Stimulated activated CD8-positive, alpha-beta memory T cell treated with anti-CD3 and anti-CD28 coated beads, Interleukin-7, amount 100 ng/mL, for 48 hours (primary cell): ENCODE measurements around the gene ACER2.
"Not testable (repeated sequence)": the region's sequence is repeated elsewhere in the genome, so short reads cannot be mapped to it uniquely, and the experiment has no call there.

Source experiments
- DNase-seq, 2 donors: peaks; one replicate each; pipeline ENCODE4 v3.0.0-alpha.2; 2020; ENCODE audit warnings: low read depth in 1 of 2; ENCODE audit errors: extremely low read depth in 1 of 2

ACER2 gene

GRCh38 chr9:19408316-19408692, 505 bp upstream of the ACER2 start:
- no peak for DNase-seq

- DNase-seq = no peak
These were observed 789 bp downstream of the ACER2 start for GRCh38 chr9:19409401-19410194.

DNA sequence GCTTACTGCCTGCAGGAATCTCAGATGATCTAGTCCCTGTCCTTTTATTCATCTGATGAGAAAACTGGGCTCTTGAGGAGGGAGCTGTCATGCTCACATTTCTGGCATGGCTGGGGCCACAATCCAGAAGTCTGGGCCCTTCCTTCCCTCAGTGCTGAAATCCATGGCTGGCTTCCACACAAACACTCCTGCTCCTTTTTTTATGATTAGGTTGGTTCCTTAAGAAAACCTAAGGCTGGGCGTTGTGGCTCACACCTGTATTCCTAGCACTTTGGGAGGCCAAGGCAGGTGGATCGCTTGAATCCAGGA, 1.3 kb downstream of the ACER2 start:
- DNase-seq = no peak

DNA sequence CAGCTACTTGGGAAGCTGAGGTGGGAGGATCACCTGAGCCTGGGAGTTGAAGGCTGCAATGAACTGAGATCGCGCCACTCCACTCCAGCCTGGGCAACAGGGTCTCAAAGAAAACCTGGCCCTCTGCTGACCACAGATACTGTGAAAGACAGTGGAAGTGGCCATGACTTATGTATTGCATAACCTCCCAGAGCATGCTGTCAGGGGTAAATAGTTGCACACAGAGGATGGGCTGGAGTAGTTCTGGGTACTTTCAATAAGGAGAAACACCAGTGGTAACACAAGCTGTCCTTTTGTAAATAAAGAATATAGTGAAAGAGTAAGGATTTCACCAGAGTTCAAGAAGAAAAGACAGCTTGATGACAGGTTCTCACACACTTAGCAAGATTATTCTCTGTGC, 1.8 kb downstream of the ACER2 start:
- no peak for DNase-seq

GRCh38 chr9:19411316-19411715, 2.5 kb downstream of the ACER2 start:
- no peak for DNase-seq

- not testable (repeated sequence) for DNase-seq
These were observed 4.6 kb downstream of the ACER2 start for GRCh38 chr9:19413456-19413855.

DNA sequence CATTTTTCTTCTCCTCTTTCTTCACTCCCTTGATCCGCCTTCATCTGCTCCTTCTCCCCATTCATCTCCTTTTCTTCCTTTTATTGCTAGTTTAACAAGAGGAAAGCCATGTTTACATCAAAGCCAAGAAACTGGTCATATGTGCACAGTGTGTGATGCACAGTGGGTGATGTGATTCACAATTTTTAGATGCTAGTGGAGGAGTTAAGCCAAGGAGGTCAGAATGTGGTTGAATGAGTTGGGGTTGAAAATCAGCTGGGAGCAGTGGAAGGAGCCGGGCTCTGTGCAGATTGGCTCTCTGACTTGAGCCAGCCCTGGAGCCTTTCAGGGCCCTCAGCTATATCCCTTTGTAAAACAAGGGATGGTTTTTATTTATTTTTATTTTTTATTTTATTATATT, 7.3 kb downstream of the ACER2 start:
- DNase-seq = no peak

GRCh38 chr9:19420877-19421276, 12.1 kb downstream of the ACER2 start:
- DNase-seq = no peak

GRCh38 chr9:19423163-19423562, 14.4 kb downstream of the ACER2 start:
- DNase-seq = no peak

DNA sequence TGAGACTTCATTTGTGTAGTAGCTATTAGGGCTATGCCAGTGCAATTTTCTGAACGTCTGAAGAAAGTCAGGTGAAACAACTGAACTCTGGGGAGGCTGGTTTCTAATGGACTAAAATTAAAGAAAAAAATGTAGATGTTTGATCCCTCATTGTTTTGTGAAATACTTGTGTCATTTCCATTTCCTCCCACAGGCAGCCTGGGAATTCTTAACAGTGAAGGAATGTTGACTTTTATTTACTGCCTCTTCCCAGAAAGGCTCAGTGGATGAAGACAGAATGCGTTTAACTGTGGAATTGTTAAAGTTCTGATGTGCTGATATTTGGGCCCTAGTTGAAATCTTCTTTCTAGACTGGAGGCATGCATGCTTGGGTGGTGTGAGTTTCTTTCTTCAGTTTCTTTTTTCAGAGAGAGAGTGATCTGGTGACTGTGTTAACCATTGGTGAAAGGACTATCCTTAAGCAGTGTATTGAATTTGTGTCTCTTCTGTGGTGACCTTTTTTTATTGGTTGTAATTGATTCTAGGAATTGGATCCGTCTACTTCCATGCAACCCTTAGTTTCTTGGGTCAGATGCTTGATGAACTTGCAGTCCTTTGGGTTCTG, 15.5 kb downstream of the ACER2 start:
- no peak for DNase-seq

DNA sequence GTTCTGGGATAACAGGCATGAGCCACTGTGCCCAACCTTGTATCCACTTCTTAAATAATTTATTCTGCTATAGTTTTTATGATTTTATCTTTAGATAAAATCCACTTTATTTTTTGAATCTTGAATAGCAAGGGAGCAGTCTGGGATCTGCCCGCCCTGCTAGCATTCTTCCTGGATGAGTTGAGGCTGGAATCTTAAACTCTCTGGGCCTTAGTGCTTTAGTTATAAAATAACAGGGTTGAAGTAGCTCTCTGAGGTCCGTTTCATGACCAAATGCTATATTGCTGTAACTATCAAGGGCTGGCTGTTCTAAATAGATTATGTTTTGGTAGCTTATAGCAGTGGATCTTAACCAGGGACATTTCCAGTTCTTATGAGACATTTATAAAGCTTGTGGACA, 20.8 kb downstream of the ACER2 start:
- DNase-seq = no peak

DNA sequence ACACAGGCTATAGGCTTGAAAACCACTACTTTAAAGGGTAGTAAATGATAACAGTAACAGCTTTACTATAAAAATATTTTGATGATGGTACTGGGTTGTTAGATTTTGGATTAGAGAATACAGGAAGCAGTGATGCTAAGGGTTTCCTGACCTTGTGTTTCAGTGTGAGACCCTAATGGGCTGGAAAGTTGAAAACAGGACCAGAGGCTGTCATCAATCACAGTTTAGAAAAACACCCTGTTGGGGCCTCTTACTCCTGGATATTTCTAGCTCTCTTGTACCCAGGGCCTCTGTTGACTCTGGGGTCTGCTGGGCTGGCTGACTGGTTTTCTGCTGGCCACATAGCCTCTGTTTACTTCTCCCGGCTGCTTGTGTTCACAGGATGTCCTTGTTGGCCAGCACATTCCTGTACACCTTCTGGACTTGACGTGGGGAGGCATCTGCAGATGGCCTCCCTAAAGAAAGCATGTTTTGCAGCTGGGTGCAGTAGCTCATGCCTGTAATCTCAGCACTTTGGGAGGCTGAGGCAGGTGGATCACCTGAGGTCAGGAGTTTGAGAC, 21.5 kb downstream of the ACER2 start:
- no peak for DNase-seq

GRCh38 chr9:19431361-19432171, 22.8 kb downstream of the ACER2 start:
- no peak for DNase-seq

DNA sequence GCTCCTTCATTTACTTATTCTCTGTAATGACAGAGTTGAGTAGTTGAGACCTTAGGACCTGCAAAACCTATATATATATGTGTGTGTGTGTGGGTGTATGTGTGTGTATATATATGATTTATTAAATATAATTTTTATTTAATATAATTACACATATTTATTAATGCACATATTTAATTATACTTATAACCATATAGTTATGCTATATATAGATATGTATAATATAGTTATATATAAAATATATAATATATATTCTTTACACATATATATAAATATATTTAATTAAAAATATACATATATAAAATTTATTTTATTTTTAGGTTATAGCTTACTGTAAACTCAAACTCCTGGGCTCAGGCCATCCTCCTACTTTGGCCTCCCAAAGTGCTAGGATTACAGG, 23.7 kb downstream of the ACER2 start:
- DNase-seq = no peak

DNA sequence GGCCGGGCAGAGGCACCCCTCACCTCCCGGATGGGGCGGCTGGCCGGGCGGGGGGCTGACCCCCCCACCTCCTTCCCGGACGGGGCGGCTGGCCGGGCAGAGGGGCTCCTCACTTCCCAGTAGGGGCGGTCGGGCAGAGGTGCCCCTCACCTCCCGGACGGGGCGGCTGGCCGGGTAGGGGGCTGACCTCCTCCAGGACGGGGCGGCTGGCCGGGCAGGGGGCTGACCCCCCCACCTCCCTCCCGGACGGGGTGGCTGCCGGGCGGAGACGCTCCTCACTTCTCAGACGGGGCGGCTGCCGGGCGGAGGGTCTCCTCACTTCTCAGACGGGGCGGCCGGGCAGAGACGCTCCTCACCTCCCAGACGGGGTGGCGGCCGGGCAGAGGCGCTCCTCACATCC, 24.9 kb downstream of the ACER2 start:
- not testable (repeated sequence) for DNase-seq

GRCh38 chr9:19440376-19440775, 31.6 kb downstream of the ACER2 start:
- no peak for DNase-seq

GRCh38 chr9:19440823-19441580, 32.2 kb downstream of the ACER2 start:
- no peak for DNase-seq

GRCh38 chr9:19441730-19442129, 32.9 kb downstream of the ACER2 start:
- no peak for DNase-seq

DNA sequence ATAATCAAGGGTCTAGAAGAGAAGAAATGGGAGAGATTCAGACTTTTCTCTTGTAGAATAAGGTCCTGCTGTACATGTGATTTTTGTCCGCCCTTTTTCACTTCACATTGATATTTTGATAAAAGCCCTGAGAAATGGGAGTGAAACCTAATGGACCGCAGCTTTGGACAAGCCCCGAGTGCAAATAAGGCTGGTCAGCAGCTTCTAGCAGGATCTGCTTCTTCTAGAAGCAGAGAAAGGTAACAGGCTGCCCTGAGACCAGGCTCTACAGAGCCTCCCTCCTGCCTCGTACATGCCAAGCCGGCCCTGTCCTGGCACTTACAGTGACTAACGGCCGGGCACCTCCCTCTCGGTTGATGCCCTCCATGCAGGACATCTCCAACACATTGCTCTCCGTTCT, 33.4 kb downstream of the ACER2 start:
- DNase-seq = no peak

DNA sequence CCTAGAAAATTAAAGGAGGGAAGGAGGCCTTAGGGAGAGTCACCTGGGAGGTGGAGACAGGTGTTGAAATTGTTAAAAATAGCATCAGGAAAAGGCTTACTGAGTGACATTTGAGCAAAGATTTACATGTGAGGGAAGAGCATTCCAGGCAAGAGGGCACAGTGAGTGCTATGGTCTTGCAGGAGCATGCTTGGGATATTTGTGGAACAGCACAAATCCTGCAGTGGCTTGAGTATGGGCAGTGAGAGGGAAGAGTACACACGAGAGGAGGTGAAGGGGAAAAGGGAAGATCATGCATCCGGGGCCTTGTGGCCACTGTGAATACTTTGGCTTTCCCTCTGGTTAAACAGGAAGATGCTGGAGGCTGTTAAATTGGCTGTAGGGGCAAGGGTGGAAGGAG, 36.6 kb downstream of the ACER2 start:
- no peak for DNase-seq

GRCh38 chr9:19446361-19446861, 37.6 kb downstream of the ACER2 start:
- DNase-seq = no peak
